Activated CD8-positive, alpha-beta memory T cell treated with anti-CD3 and anti-CD28 coated beads, Interleukin-2, amount 50 U/mL, for 24 hours (primary cell): ENCODE measurements around the gene GSG1L.

Experiments
- DNase-seq: peaks from one replicate; pipeline ENCODE4 v3.0.0-alpha.2; 2020; ENCODE audit errors: extremely low read depth

Gene GSG1L

DNA sequence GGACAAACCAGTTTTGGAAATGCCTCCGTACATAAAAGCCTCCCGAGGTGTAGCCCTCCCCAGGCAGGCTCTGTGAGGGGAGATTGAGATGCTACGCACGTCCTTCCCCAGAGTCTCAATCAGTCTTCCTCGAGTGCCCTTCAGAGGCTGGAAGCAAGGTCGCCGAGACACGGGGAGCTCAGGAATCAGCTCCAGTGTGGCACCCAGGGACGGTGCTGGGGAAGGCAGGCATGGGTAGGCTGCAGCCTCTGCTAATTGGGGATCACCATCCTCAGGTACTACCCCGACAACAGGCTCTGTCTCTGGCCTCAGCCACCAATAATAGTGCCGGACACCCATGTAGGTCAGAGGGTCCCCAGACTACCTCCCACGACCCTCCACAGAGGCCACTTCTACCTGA is 28.1 kb upstream of the GSG1L start:
- DNase-seq, result no peak

DNA sequence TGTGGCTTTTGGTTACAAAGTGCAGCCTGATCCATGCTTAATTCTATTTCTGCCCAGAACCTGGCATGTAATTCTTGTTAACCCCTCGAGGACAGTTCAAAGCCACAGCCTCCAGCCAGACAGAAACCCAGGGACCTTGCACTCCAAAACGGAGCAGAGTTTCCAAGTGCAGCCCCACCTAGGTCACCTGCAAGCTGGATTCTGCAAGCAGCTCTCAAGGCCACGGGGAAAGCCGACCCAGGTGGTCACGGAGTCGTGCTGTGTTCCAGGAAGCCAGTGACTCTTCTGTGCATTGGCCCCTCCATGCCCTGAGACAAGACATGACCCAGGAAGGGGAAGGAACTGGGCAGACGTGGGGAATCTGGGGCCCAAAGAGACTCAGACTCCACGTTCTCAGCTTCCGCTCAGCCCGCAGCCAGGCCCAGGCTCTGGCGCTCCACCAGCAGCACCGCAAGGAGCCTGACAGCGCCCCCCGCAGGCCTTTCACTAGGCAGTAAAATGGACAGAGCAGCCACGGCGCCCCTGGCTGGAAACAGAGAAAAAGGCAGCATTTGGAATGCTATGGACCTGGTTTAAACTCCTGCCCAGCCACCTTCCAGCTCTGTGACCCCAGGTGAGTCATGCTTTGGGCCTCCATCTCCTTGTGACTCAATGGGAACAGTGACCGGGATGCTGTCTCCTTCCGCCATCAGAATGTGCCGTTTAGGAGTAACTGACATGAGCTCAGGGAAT is 27.3 kb upstream of the GSG1L start:
- no peak for DNase-seq

DNA sequence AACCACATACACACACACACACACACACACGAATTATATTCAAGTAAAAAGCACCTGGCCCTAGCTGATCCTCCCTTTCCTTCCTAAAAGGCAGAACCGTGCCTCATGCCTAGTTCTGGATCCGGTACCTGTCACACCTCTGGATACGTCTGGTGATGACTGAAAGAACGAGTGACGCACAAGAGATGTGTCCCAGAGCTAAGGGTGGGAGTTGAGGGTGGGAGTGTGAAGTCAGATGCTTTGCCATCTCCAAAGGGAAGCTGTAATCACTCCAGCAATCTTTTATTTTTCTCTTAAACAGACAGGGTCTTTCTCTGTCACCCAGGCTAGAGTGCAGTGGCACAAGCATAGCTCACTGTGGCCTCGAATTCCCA is 26.5 kb upstream of the GSG1L start:
- DNase-seq, result no peak

DNA sequence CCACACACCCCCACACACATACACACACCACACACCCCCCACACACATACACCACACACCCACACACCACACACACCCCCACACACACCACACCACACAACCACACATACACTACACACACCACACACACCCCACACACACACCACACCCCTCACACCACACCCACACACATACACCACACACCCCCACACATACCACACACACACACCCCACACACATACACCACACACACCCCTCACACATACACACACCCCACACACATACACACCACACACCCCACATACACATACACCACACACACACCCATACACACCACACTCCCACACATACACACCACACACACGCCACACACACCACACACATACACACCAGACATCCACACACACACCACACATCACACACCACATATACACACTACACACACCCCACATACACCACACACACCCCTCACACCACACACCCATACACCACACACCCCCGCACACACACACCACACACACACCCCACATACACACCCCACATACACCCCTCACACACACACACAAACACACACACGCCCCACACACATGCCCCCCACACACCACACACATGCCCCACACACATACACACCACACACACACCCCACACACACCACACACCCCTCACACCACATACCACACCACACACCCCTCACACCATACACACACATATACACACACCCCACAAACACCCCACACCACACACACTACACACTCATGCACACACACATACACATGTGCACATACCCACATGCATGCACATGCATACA is 25.9 kb upstream of the GSG1L start:
- DNase-seq, result no peak

DNA sequence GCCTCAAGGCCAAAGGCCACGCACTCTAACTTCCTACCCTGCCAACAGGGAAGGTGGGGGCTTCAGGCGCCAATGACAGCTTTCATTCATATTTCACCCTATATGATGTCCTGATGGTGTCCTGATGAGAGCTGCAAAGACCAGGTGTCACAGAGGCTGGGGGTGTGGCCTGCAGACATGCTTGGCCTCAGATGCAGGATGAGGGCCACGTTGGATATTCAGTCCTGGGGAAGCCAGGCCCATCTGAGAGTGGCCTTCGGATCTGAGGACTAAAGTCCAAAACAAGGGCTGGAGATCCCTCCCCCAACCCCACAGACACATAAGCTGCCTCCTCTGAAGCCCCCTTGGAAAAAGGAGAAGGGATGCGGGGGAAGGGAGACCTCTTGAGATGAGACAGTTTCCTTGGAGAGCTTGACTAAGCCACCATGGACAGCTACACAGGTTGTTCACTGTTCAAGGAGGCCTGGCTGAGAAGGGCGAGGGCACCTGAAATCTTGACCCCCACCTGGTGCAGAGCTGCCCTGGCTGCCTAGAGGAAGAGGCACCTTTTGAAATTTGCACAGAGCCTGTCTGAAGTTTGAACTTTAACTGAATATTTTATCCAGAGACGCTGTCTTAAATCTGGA is 24.3 kb upstream of the GSG1L start:
- no peak for DNase-seq

DNA sequence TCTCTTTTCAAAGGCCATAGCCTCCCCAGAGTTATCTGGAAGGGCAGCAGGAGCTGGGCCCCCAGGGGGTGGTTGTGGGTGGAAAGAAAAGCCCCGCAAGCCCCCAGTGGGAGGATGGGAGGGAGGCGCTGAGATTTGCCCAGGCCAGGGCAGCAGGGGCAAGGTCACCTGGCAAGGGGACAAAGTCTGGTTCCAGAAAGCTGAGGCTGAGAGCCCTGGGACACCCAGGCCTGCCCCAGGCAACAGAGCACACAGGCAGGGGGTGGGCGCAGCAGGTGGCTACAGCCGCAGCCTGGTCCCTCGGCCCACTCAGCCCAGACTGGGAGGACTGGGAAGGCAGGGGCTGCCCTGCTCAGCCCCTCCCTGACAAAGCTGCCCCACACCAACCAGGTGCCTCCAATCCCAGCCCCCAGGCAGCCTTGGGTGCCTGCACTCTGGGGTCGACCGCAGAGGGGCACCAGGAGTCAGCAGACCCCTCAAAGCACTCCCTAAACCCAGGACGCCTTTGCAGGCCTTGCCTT is 23.7 kb upstream of the GSG1L start:
- no peak for DNase-seq

DNA sequence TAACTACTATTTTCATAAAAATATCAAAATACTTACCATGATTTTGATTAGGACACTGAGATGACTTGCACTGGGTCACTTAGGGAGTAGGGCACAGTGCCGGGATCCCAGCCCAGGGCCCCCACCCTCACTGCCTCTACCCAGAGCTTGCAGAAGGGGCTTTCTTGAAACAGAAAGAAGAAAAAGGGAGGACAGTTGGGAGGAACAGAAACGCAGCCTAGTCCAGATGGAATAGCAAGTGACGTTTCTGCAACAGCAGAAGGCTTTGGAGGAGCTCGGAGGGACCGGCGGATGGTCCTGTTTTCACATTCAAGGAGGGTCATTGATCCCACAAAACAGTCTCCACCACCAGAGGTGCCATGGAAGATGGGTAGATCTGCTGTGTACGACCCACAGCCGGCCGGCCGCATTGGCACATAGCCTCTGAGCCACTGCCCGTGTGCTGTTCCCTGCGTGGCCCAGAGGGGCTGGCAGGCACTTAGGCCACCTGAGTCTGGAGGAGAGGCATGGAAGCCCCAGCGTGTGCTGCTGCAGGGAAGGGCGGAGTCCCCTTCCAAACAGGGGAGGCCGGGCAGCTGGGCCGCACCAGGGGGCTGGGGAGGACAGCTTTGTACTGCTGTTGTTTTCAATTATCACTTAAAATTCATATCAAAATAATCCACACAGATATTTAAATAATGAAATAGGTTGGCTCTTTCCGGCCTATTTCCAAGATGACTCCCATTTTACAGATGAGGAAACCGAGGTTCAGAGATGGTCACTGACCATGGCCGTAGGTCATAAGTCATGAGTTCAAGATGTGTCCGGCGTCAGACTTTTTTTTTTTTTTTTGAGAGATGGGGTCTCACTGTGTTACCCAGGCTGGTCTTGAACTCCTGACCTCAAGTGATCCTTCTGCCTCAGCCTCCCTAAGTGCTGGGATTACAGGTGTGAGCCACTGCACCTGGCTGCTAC is 22.9 kb upstream of the GSG1L start:
- no peak for DNase-seq

DNA sequence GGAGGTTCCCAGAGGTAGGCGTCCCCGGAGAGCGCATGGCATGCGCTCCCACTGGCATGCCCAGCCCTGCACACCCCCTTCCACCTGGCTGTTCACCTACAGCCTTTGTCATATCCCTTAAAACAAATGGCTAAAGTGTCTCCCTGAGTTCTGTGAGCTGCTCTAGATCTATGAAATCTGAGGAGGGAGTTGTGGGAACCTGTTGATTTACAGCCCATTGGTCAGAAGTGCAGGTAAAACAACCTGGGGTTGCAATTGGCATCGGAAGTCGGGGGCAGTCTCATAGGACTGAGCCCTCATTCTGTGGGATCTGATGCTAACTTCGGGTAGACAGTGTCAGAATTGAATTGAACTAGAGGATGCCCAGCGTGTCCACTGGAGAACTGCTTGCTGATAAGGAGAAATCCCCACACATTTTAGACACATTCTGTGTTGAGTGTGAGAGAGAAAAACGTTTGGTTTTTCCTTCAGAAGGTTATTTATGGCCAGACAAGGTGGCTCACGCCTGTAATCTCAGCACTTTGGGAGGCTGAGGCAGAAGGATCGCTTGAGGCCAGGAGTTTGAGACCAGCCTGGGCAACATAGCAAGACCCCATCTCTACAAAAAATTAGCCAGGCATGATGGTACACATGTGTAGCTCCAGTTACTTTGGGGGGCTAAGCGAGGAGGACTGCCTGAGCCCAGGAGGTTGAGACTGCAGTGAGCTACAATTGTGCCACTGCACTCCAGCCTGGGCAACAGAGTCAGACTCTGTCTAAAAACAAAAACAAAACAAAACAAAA is 22.1 kb upstream of the GSG1L start:
- DNase-seq, result no peak

DNA sequence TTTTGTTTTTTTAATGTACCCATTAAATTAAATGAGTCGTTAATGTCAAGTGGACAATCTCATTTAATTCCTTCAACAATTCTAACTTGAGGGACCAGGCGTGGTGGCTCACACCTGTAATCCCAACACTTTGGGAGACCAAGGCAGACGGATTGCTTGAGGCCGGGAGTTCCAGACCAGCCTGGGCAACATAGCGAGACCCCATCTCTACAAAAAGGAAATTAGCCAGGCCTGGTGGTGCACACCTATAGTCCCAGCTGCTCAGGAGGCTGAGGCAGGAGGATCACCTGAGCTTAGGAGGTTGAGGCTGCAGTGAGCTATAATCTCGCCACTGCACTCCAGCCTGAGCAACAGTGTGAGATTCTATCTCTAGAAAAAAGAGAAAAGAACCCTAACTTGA is 20.7 kb upstream of the GSG1L start:
- DNase-seq, result no peak

DNA sequence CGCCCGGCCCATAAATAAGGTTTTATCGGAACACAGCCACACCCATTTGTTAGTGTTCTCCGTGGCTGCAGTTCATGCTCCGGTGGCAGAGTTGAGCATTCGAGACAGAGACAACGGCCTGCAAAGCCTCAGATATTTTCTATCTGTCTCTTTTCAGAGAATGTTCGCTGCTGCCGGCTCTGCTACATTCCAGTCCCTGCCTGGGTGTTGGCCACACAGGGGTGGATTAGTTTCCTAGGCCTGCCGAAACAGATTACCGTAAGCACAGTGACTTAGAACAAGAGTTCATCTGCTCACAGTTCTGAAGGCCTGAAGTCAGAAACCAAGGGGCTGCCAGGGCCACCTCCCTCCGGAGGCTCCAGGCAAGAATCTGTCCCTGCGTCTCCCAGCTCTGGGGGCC is 19.1 kb upstream of the GSG1L start:
- no peak for DNase-seq

DNA sequence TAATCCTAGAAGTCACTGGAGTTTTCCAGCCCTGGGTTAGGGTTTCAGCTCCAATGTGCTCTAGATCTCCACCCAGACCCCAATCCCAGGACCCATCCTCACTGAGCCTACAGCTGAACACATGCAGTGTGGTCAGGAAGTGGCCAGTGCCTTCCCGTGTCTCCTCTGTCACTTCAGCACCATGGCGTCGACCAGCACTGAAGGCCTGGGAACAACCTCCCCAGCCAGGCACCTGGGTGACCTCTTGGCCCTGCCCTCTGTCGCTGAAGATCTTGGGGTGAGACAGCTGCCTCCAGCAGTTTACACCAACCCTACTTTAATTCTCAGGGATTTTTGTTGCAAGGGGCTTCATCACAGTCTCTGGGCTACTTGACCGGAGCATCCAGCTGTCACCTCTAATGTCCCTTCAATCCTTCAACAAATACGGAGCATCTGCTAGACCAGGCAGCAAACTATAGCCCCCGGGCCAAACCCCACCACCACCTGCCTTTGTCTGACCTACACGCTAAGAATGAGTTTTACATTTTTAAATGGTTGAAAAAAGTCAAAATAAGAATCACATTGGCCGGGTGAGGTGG is 18.0 kb upstream of the GSG1L start:
- no peak for DNase-seq

DNA sequence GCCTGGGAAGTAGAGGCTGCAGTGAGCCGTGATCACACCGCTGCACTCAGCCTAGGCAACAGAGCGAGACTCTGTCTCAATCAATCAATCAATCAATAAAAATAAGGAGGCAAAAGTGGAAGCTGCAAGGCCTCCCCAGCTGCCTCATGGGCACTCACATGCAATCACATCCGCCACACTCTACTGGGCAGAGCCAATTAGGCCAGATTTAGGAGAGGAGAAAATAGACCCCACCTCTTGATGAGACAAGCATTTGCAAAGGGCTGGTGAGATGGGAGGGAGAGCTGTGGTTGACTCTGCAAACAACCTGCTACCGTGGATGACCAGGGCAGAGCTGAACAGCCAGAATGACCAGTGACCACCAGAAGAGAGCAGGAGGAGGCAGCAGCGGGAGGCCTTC is 14.7 kb upstream of the GSG1L start:
- DNase-seq, result no peak

DNA sequence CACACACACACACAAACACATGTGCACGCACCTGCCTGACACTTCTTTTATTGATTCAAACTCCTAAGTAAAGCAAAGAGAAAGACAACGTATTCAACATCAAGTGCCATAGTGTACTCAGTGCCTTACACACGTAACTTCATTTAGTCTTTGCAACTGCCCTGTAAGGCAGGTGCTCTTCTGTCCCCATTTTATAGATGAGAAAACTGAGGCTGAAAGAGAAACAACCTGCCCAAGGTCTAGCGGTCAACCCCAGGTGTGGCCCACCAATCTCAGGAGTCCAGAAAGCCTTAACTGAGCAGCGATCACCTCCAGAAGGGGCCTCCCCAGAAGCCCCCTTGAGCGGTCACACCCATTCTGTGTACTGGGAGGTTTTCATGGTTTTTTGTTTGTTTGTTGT is 10.3 kb upstream of the GSG1L start:
- no peak for DNase-seq

DNA sequence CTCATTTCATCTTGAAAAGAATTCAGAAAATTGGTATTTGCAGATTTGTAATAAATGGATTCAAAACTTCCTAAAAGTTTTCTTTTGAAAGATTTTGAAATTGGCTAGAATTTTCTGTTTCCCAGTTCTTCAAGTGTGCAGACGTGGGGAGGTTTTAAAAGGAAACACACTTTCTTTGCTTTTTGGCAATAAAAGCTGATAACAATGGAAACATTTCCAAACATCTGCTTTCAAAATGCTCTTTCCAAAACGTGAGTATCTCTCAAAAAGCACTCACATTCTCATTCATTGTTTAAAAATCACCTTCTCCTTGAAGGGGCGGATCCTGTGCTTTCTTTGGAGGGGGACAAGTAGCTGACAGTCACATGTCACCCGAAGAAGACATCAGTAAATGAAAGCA is 8.6 kb upstream of the GSG1L start:
- DNase-seq, result no peak

DNA sequence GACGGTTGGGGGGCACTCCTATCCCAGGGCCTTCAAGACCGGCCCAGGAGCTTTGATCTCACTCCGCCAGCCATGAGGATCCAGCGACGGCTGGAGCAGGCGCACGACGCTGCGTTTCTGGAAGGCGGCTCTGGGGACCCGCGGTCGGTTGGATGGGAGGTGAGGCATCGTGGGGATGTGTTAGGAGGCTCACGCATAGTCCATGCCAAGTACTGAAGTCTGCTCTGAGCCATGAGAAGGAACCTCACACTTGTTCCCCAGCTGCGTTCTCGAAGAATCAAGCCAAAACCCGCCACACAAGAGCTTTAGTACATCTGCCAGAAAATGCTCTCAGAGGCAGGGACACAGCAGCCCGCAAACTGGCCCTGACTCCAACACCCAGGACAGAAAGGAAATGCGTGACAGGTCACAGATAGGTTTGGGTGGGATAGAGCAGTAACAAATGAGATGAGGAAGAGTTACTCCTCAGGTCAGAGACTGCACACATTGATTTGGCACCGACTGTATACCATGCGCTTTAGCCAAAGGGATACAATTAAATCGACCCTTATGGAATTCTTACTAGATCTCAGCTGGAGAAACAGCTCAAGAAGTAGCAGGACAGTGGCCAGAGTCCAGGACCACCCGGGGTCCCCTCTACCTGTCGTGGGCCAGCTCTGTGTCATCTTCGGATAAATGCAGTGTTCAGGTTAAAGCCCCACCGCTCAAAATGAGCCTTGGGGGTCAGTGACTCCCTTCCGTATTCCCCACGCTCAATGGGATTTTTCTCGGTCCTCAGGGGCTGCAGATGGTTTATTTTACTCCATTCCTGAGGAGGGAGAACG is 6.7 kb upstream of the GSG1L start:
- no peak for DNase-seq

DNA sequence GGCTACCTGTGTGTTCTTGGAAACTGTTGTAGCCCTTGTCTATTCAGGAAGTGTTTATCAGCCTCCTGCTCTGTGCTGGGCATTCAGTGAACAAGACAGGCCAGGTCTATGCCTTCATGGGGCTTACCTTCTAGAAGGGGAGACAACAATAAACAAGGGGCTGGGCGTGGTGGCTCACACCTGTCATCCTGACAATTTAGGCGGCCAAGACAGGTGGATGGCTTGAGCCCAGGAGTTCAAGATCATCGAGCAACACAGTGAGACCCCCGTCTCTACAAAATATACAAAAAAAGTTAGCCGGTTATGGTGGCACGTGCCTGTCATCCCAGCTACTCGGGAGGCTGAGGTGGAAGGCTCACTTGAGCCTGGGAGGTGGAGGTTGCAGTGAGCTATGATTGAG is 5.5 kb upstream of the GSG1L start:
- DNase-seq, result no peak

DNA sequence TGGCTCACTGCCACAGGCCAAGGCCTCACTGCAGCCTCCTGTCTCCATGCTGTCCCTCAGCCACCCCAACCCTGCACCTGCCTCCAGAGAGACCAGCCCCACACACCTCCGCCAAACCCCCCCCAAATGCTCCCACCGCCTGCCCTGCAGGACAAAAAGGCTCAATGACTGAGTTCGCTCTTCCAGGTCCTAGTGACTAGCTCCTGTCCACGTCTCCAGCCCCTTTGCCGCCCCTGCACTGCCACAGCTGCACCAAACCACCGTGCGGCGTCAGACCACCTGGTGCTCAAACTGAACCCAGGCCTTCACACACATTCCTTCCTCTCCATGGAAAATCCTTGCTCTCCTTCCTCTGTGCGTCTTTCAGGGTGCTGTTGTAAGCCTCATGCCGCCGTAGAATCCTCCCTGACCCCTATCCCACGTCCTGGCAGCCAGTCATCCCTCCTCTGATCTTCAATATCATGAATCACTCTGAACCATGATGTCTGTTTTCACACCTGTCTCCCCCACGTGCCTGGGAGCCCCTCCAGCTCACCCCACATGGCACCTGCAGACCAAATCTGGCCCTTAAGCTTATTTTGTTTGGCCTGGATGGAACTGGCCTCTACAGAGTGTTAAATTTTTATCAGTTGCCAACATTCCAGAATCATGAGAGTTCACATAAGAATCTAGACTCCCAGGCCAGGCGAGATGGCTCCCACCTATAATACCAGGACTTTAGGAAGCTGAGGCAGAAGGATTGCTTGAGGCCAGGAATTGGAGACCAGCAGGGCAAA is 4.3 kb upstream of the GSG1L start:
- no peak for DNase-seq

DNA sequence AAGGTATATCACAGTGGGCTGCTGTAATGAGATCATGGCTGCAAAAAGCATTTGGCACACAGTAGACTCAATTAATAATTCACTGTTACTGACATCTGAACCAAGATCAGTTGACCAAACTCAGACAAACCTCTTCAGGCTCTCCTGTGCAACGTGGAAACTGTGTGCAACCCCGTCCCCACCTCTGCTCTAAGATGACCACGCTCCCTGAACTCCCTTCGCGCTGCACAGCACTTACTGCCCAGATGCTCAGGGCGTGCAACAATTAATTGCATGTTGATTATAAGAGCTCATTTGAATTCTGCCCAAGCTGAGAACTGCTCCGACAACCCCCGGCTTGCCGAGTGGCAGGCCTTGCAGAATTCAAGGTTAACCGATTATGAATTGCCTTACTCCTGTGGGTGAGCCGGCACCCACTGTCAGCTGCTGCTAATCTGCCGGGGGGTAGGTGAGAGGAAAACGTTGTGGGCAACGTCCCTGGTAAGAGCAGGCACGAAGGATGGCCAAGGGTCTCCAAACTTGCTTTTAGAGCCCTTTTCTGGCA is 1.3 kb upstream of the GSG1L start:
- no peak for DNase-seq

DNA sequence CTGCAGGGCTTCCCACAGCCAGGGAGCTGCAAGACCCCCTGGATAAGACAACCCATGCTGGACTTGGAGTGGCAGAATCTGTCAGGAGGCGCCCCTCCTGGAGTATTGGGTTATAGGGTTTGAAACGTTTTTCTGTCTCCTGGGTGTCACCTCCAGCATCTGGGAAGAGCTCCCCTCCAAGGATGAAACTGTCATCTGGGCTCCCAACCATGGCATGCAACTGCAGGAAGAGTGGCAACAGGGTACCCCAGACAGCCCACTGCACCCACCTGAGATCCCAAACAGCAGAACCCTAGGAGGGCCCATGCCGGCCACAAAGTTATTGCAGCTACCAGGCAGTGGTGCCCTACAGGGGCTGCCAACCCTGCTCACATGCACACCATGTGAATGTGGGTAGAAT is 636 bp upstream of the GSG1L start:
- no peak for DNase-seq
